DMS79 (cell line): Measurements from ENCODE around the gene KCNQ5.
A peak's percentile ranks its signal among the peaks of the same experiment; 100 is the strongest.

Experiments used
- DNase-seq: peaks from one replicate; lab custom pipeline; 2025; lab: John Stamatoyannopoulos, UW

Gene KCNQ5

GRCh38 chr6:73129653-73130443 is 508.0 kb downstream of the KCNQ5 start:
- DNase-seq, result no peak

- no peak for DNase-seq
Observed at GRCh38 chr6:73131706-73132105, 509.8 kb downstream of the KCNQ5 start.

GRCh38 chr6:73134588-73134987 is 512.7 kb downstream of the KCNQ5 start:
- DNase-seq, result peak; percentile 48

DNA sequence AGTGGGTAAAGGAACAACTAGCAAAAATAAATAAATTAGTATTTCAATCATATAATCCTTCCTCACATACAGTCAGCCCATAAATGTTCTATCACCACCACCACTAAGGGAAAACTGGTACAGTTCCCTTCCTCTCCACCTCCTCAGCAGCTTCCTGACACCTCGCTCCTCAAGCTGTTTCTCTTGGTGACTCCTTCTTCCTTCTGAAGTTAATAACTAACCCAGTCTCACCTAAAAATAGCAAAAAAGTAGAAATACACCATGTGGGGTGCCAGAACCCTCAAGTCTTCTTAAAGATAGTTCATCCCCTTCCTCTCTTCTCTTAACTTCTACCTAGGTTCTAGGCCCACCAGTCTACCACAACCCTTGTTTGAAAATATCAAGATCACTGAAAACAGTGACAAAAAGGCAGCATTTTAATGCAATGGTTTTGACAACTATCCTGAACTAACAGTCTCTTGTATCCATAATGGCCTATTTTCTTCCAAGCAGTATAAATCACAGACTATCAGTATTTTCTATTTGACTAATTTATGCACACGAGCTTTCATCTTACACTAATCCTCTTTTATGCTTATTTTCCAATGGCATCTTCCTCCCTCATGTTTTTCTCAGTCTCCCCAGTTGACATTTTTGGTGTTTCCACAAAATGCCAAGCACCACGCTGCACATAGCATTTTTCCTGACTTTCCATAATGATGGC is 518.0 kb downstream of the KCNQ5 start:
- DNase-seq, result no peak

GRCh38 chr6:73143551-73143950 is 521.7 kb downstream of the KCNQ5 start:
- no peak for DNase-seq

GRCh38 chr6:73144516-73144915 is 522.7 kb downstream of the KCNQ5 start:
- DNase-seq, result no peak

GRCh38 chr6:73145690-73146089 is 523.8 kb downstream of the KCNQ5 start:
- no peak for DNase-seq

- no peak for DNase-seq
Observed at GRCh38 chr6:73151732-73152131, 529.9 kb downstream of the KCNQ5 start.

DNA sequence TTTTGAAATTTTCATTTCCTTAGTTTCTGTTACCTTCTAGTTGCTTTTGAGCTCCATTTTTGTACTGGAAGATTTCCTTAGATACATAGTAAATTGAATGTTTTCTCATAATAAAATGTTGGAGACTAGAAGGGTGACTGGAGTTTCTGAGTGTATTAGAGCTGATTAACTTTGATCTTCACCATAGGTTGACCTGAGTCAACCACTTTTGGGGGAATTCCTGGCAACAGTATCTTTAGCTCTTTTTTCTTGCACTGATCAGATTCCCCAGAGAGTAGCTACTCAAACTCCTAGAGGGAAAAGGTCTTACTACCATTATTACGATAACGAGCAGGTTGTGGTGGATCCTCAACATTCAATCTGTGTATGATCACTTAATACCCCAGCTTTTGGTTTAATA is 530.7 kb downstream of the KCNQ5 start:
- DNase-seq, result no peak

DNA sequence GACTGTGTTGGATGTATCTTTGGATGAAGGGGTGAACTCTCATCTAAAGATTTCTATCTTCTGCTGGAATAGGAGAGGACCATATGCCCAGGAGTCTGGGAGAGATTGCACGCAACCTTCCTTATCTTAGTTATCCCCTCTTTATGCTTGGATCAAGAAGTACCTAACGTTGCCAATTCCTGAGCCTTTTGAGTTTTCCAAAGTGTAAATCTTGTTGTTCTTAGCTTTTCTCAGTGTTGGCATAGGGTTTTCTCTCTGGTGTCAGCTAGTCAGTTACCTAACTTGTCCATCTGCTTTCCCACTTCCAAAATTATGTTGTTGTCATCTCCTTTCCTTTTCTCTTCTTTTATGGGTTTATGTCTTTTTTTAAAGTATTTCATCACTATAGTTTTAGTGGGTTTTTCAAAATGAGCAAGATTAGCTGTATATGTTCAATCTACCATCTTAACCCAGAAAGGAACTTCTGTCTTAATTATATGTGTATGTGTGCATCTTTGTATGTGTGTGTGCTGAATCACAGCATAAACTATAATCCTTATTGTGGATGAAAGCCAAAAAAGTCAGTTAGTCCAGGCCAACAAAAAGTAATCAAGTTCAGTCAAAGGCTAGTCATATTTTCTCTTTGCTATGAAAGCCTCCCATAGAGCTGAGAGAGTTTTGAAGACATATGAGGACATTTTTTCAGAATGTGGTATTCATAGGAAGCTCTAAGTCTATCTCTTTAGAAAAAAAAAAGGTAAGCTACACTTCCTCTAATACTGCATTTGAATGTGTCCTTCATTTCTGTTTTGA is 531.3 kb downstream of the KCNQ5 start:
- no peak for DNase-seq

DNA sequence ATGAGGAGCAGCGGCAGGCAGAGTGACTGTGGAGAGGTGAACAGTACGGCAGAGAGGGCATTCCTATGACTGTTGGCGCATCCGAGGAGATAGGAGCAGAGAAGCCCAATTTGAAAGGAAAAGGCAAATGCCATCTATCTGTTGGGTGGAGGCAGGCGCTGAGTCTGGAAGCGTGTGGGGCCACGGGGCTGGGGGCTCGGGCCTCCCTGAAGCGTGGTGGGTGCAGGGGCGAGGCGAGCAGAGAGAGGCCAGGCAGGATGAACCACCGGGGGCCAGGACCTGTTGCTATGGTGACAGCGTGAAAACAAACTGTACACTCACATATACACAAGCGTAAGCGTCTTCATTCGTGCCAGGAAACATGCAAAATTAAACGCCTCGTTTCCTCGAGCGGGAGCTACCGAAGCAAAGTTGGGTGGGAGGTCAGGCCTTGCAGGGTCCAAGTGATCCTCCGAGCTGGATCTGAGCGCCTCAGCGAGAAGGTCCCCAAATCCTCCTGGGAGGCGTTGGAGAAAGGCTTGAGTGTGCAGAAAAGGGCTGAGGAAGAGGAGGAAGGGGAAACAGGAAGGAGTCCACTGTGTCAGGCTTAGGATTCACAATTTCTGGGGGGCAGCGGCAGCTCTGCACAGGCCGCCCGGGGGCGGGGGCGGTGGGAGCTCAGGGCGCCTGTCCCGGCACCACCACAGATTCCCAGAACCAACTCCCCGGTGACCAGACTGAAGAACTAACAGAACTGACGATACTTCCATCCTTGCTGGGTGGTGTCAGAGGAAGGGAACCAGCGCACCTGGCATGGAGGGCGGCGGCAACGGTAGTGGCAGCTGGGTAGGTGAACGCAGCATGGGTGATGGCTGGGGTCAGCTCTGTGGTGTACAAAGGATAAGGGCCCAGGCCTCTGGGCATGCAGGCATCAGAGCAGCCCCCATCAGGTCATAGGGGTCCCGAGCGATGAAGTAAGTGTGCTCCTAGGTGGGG is 535.2 kb downstream of the KCNQ5 start:
- no peak for DNase-seq

- no peak for DNase-seq
Observed at GRCh38 chr6:73157870-73158269, 536.0 kb downstream of the KCNQ5 start.

GRCh38 chr6:73169111-73169510 is 547.2 kb downstream of the KCNQ5 start:
- no peak for DNase-seq

- DNase-seq, result no peak
Observed at GRCh38 chr6:73169633-73170032, 547.8 kb downstream of the KCNQ5 start.

GRCh38 chr6:73174646-73175045 is 552.8 kb downstream of the KCNQ5 start:
- DNase-seq, result no peak

DNA sequence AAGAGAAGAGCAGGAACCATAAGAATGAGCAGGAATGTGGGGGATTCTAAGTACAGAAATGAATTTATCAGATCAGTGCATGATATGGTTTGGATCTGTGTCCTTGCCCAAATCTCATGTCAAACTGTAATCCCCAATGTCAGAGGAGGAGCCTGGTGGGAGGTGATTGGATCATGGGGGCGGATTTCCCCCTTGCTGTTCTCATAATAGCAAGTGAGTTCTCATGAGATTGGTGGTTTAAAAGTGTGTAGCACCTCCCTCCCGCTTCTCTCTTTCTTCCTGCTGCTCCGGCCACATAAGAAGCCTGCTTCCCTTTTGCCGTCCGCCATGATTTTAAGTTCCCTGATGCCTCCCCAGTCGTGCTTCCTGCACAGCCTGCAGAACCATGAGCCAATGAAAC is 554.2 kb downstream of the KCNQ5 start:
- no peak for DNase-seq

GRCh38 chr6:73177221-73177944 is 555.5 kb downstream of the KCNQ5 start:
- no peak for DNase-seq

- DNase-seq, result no peak
Observed at GRCh38 chr6:73180076-73180738, 558.3 kb downstream of the KCNQ5 start.

- DNase-seq, result peak; percentile 34
Observed at GRCh38 chr6:73180763-73181619, 559.1 kb downstream of the KCNQ5 start.
